Fibroblast of lung (primary cell): ENCODE results near the gene SYT17. TPM values are rescaled to one million over a fixed set of nuclear protein-coding genes. Genes with fewer than 3 reads are reported as not detected.

ENCODE experiments used
- DNase-seq, 2 donors: peaks; one replicate each; pipeline versions ENCODE4 v3.0.0 to v3.0.0-alpha.2; 2010; ENCODE audit warnings: low read depth in 2 of 2
- H2AFZ ChIP-seq: 2 replicates; pipeline ENCODE4 v1.5.1; 2012; ENCODE audit warnings: low read length, control low read depth, inconsistent platforms
- H3K27ac ChIP-seq: 2 replicates; pipeline ENCODE4 v1.5.1; 2011; ENCODE audit warnings: low read length, control low read depth; ENCODE audit not compliant: insufficient read depth
- H3K27me3 ChIP-seq: 2 replicates; pipeline ENCODE4 v1.5.1; 2011; ENCODE audit warnings: mild to moderate bottlenecking, low read length; ENCODE audit not compliant: control insufficient read depth, insufficient read depth
- H3K36me3 ChIP-seq: 2 replicates; pipeline ENCODE4 v1.5.1; 2011; ENCODE audit warnings: low read length; ENCODE audit not compliant: control insufficient read depth, insufficient read depth
- H3K4me1 ChIP-seq: 2 replicates; pipeline ENCODE4 v1.5.1; 2011; ENCODE audit warnings: low read length; ENCODE audit not compliant: control insufficient read depth, insufficient read depth; ENCODE audit errors: extremely low read depth
- H3K4me2 ChIP-seq: 2 replicates; pipeline ENCODE4 v1.5.1; 2011; ENCODE audit warnings: low read length, control low read depth; ENCODE audit not compliant: insufficient read depth; ENCODE audit errors: extremely low read depth
- H3K4me3 ChIP-seq, 4 experiments: fragments of 200-600 bp in 1 of 4; sonication (generic) in 1 of 4; replicated peaks in 1 of 4; 2 replicates each; pipeline ENCODE4 v1.5.1; 2011 to 2016; ENCODE audit warnings: low read length in 4 of 4, low read depth in 3 of 4, mild to moderate bottlenecking in 3 of 4, control low read depth in 2 of 4, inconsistent platforms in 1 of 4, mixed read lengths in 1 of 4; ENCODE audit not compliant: insufficient read depth in 1 of 4; ENCODE audit errors: control extremely low read depth in 1 of 4
- H3K79me2 ChIP-seq: 2 replicates; pipeline ENCODE4 v1.5.1; 2012; ENCODE audit warnings: mild to moderate bottlenecking, low read length, inconsistent platforms; ENCODE audit not compliant: control insufficient read depth, insufficient read depth
- H3K9ac ChIP-seq: 2 replicates; pipeline ENCODE4 v1.5.1; 2011; ENCODE audit warnings: mild to moderate bottlenecking, low read length, control low read depth; ENCODE audit not compliant: insufficient read depth
- H3K9me3 ChIP-seq: 2 replicates; pipeline ENCODE4 v1.5.1; 2012; ENCODE audit warnings: low read depth, low read length; ENCODE audit not compliant: control insufficient read depth, insufficient read depth
- H4K20me1 ChIP-seq: 2 replicates; pipeline ENCODE4 v1.5.1; 2011; ENCODE audit warnings: low read length; ENCODE audit not compliant: control insufficient read depth, insufficient read depth; ENCODE audit errors: extremely low read depth
- CTCF ChIP-seq, 2 donors: IDR thresholded peaks in 1 of 2; conservative IDR thresholded peaks in 1 of 2; 1 replicate in 1 of 2; 2 replicates in 1 of 2; pipeline ENCODE4 v1.5.1; 2011 to 2012; ENCODE audit warnings: low read length in 2 of 2, control low read depth in 1 of 2, inconsistent platforms in 1 of 2, low read depth in 1 of 2, mild to moderate bottlenecking in 1 of 2
- EZH2 ChIP-seq: IDR thresholded peaks from 2 replicates; pipeline ENCODE4 v1.5.1; 2012; ENCODE audit warnings: low read length, control low read depth, mild to moderate bottlenecking; ENCODE audit errors: missing control alignments
- polyA plus RNA-seq, 2 donors: library from polyadenylated mRNA; depleted of rRNA in 1 of 2; stranded (reverse) in 1 of 2; unstranded in 1 of 2; fragments of >200 nt; gene quantifications; 2 replicates each; pipeline ENCODE4 v1.2.1, GENCODE V29; 2011 to 2012; ENCODE audit warnings: missing spikeins in 1 of 2
- total RNA-seq: library from RNA; depleted of rRNA; stranded (reverse); fragments of >200 nt; gene quantifications from 2 replicates; pipeline ENCODE4 v1.2.1, GENCODE V29; 2014

The SYT17 gene
- total and polyA plus RNA-seq, 2 donors (not counting 1 experiment from before 2014, with no cell fraction given): 0.33 TPM; not detected in 1

GRCh38 chr16:19173059-19173458 is 5.0 kb downstream of the SYT17 start:
- H2AFZ ChIP-seq: no peak overlapping the region
- TF ChIP-seq EZH2 (no peak), CTCF (conservative IDR thresholded peaks at IDR 0.05 in 1 of 2, IDR thresholded peaks at IDR 0.05 in 1 of 2; ENCODE audit: low read depth in 1 of 2, low read length in 2 of 2) (no peak)
- no peak for DNase-seq
- H3K36me3 ChIP-seq: no peaks in the 10 kb centered on the region
- H3K27ac ChIP-seq: no peak overlapping the region
- H3K4me2 ChIP-seq: no peak overlapping the region
- peaks cover 23% of the 10 kb centered on the region for H3K27me3 ChIP-seq
- H3K4me3 ChIP-seq: no peak overlapping the region
- H4K20me1 ChIP-seq: no peaks in the 10 kb centered on the region
- no peak overlapping the region for H3K9ac ChIP-seq
- H3K79me2 ChIP-seq: no peaks in the 10 kb centered on the region
- H3K4me1 ChIP-seq: no peaks in the 10 kb centered on the region
- no peaks in the 10 kb centered on the region for H3K9me3 ChIP-seq

- TF ChIP-seq CTCF (conservative IDR thresholded peaks at IDR 0.05 in 1 of 2, IDR thresholded peaks at IDR 0.05 in 1 of 2; ENCODE audit: low read depth in 1 of 2, low read length in 2 of 2) (no peak), EZH2 (no peak)
- no peaks in the 10 kb centered on the region for H3K9me3 ChIP-seq
- H3K4me1 ChIP-seq: no peaks in the 10 kb centered on the region
- H3K27ac ChIP-seq: no peak overlapping the region
- H3K79me2 ChIP-seq: no peaks in the 10 kb centered on the region
- no peaks in the 10 kb centered on the region for H3K36me3 ChIP-seq
- no peak for DNase-seq
- no peak overlapping the region for H3K4me2 ChIP-seq
- no peak overlapping the region for H3K4me3 ChIP-seq
- no peak overlapping the region for H3K9ac ChIP-seq
- no peak overlapping the region for H2AFZ ChIP-seq
- peaks cover 18% of the 10 kb centered on the region for H3K27me3 ChIP-seq
- H4K20me1 ChIP-seq: no peaks in the 10 kb centered on the region
Measured at GRCh38 chr16:19173649-19174383, 5.8 kb downstream of the SYT17 start.

- Histone ChIP-seq H3K36me3 (no peaks in the 10 kb centered on the region), H3K4me3 (no peak overlapping the region), H3K4me2 (no peak overlapping the region), H3K4me1 (no peaks in the 10 kb centered on the region), H3K79me2 (no peaks in the 10 kb centered on the region), H3K27ac (no peak overlapping the region), H2AFZ (no peak overlapping the region), H3K9me3 (no peaks in the 10 kb centered on the region), H3K27me3 (peaks cover 13% of the 10 kb centered on the region), H4K20me1 (no peaks in the 10 kb centered on the region), H3K9ac (no peak overlapping the region)
- TF ChIP-seq EZH2 (no peak), CTCF (conservative IDR thresholded peaks at IDR 0.05 in 1 of 2, IDR thresholded peaks at IDR 0.05 in 1 of 2; ENCODE audit: low read depth in 1 of 2, low read length in 2 of 2) (no peak)
- DNase-seq: no peak
Measured at GRCh38 chr16:19174478-19174877, 6.4 kb downstream of the SYT17 start.
